HG03097 (cell line): Measurements from ENCODE around the gene LCE4A.

Experiments
- ATAC-seq: cut with Tn5 transposase; IDR thresholded peaks from one replicate; pipeline ENCODE4 v1.9.1; 2021; ENCODE audit not compliant: unreplicated experiment, low FRiP score

The LCE4A gene

DNA sequence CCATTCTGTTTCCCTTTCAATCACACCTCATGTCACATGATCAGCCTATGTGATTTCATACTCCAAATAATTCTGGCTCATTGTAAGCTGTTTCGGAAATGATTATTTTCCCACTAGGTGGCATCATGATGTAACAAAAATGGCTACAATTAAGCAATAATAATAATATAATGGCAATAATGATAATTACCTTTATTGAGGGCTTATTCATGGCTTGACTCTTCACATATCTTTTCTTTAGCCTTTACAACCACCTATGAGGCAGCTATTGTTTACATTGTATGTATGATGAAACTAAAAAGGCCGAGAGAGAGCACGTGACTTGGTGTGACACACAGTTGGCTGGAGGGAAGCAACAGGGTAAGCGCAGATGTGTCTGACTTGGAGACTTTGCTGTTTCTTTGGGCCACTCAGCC is 37.3 kb downstream of the LCE4A start:
- no peak for ATAC-seq

DNA sequence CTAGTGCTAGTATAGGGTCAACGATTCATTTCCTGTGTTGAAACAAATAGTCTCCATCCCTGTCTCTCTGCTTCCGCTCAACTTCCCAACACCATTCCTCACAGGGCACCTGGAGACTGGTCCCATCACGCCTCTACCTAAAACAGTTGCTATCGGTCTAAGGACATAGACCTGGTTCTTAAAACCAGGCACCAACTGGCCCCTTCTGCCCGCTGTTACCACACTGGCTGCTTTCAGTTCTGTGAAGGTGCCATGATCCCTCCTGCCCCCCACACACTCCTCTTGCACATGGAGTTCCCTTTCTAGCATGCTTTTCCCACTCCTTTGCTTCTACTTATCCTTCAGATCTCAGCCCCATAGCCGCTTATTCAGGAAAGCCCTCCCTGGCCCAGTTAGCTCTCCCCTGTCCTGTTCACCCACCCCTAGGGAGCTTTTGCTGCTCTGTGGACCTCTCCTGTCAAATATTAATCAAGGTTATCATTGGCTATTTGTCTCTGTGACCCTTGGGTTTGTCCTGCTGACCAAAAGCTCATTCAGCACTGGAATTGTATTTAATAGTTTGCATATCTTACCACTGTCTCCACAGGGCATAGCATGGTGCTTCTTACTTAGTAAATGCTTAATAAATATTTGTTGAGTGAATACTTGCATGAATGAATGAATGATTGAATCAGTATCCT is 37.9 kb downstream of the LCE4A start:
- no peak for ATAC-seq

DNA sequence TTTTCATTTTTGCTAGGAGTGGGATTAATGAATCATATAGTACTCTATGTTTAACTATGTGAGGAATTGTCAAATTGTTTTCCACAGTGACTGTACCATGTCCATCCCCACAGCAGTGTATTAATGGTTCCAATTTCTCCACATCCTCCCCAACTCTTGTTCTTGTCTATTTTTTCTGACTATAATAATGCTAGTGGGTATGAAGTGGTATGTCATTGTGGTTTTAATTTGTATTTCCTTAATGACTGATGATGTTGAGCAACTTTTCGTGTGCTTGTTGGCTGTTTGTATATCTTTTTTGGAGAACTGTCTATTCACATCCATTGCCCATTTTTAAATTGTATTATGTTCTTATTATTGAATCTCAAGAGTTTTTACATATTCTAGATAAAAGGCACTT is 39.9 kb downstream of the LCE4A start:
- no peak for ATAC-seq

DNA sequence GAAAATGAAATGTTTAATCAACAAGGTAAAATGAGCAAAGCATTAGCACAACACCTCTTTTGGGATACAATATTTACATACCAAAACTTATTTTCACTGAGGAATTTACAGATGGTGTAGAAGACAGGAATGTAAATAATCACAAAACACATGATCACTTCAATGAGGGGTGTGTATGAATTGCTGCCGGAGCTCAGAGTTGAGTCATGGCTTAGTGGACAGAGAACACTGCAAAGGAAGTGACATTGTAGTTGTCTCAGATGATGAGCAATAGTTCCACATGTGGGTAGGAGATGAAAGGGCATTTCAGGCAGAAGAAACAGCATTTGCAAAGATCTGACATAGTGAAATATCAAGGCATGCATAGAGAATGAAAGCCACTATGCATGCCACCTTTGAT is 44.3 kb downstream of the LCE4A start:
- no peak for ATAC-seq

DNA sequence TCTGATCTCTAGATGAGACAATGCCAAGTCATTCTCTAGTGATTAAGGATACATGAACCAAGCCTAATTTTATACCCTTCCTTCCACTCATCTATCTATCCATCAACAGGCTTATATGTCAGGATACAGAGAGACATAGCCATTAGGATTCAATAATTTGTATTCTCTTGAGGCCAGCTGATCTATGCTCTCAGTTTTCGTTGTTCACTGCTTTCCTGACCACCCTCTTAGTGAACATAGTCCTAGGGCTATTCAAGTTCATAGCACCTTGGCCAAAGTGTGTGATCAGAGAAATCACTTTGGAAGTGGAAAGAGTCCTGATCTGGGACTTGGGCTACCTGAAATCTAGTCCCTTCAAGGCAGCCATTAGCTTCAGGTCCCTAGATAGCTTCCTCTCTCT is 45.6 kb downstream of the LCE4A start:
- ATAC-seq = no peak

DNA sequence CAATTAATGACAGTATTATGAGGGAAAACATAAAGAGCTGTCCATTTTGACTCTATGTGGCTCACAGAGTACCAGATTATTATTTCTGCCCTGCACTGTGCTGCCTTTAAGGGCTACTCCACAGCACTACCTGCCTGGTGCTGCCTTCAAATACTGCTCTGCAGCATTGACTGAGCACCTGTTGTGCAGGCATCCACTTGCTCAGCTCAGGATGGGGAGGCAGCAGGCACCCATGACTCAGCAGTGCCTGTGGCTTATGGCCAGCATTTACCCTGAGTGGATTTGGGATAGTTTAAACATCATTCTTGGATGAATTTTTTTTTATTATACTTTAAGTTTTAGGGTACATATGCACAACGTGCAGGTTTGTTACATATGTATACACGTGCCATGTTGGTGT is 48.9 kb downstream of the LCE4A start:
- no peak for ATAC-seq

DNA sequence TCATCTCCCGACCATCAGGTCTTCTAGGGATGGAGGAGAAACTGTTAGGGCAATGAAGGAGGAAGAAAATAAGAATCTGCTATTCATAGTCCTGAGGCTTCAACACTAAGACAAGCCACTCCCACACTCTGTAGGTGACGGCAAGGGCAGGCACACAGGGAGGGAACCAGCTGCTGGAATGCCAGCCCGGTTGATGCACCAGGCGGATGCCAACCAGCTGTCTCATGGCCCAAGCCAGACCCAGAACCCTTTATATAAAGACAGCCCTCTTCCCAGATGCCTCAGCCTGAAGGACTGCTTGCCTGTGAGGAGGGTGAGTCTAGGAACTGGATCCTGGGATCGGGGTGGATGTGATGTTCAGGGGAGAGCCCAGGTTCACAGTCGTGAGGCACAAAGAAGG is 49.8 kb downstream of the LCE4A start, which contains the start of gene KPRP:
KPRP (plus strand) TSS at position 279 of the 400 bp plus-strand sequence. CDS start 1,564 bp downstream, outside the sequence.
- no peak for ATAC-seq

DNA sequence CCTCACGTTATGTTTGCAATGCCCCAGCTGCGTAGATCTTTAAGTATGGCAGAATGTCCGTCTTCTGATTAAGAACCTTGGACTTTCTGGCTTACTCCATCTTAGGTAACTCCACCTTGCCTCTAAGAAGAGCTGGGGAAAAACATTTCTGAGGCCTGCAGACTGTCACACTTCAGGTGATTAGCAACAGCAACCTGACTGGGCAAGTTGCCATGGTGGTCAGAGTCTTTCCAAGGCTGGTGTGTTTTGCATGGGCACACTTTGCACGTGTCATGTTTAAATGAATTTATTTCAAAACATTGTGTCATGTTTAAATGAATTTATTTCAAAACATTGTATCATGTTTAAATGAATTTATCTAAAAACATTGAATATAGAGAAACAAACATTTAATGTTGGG is 50.7 kb downstream of the LCE4A start:
- no peak for ATAC-seq
